HEK293 (cell line): ENCODE measurements around the gene FSCN2.

Source experiments
- CTCF ChIP-seq: fragments of 450-650 bp; formaldehyde crosslinking; IDR thresholded peaks from 2 replicates; pipeline ENCODE4 v1.5.1; 2016; ENCODE audit warnings: missing biosample characterization, missing genetic modification characterization
- GLI2 ChIP-seq: fragments of 450-650 bp; formaldehyde crosslinking; IDR thresholded peaks from 2 replicates; pipeline ENCODE4; 2017; ENCODE audit warnings: missing biosample characterization, missing genetic modification characterization, low read depth, borderline replicate concordance
- IKZF3 ChIP-seq: fragments of 450-650 bp; IDR thresholded peaks from 2 replicates; pipeline ENCODE4 v1.5.0; 2018; ENCODE audit warnings: missing biosample characterization, mild to moderate bottlenecking, missing genetic modification characterization, moderate library complexity
- KLF8 ChIP-seq: fragments of 450-650 bp; formaldehyde crosslinking; IDR thresholded peaks from 2 replicates; pipeline ENCODE4 v1.5.1; 2016; ENCODE audit warnings: missing biosample characterization, missing genetic modification characterization
- OSR2 ChIP-seq: fragments of 450-650 bp; formaldehyde crosslinking; IDR thresholded peaks from 2 replicates; pipeline ENCODE4 v1.5.1; 2016; ENCODE audit warnings: missing biosample characterization, missing genetic modification characterization
- PATZ1 ChIP-seq: fragments of 450-650 bp; formaldehyde crosslinking; IDR thresholded peaks from 2 replicates; pipeline ENCODE4 v1.5.1; 2016; ENCODE audit warnings: missing biosample characterization, missing genetic modification characterization
- SALL2 ChIP-seq: fragments of 450-650 bp; formaldehyde crosslinking; IDR thresholded peaks from 2 replicates; pipeline ENCODE4 v1.5.0; 2017; ENCODE audit warnings: missing biosample characterization, mild to moderate bottlenecking, missing genetic modification characterization, borderline replicate concordance
- SCRT1 ChIP-seq: fragments of 450-650 bp; formaldehyde crosslinking; IDR thresholded peaks from 2 replicates; pipeline ENCODE4 v1.5.1; 2016; ENCODE audit warnings: missing biosample characterization, missing genetic modification characterization, borderline replicate concordance
- SP7 ChIP-seq: fragments of 450-650 bp; formaldehyde crosslinking; IDR thresholded peaks from 2 replicates; pipeline ENCODE4 v1.5.1; 2016; ENCODE audit warnings: missing biosample characterization, missing genetic modification characterization
- YY2 ChIP-seq: fragments of 450-650 bp; formaldehyde crosslinking; IDR thresholded peaks from 2 replicates; pipeline ENCODE4 v1.5.1; 2016; ENCODE audit warnings: missing biosample characterization, missing genetic modification characterization
- ZBTB10 ChIP-seq: fragments of 450-650 bp; formaldehyde crosslinking; IDR thresholded peaks from 2 replicates; pipeline ENCODE4 v1.5.1; 2016; ENCODE audit warnings: missing biosample characterization, missing genetic modification characterization
- ZBTB17 ChIP-seq: fragments of 450-650 bp; formaldehyde crosslinking; IDR thresholded peaks from 2 replicates; pipeline ENCODE4 v1.5.1; 2016; ENCODE audit warnings: missing biosample characterization, missing genetic modification characterization
- ZBTB20 ChIP-seq: fragments of 450-650 bp; formaldehyde crosslinking; IDR thresholded peaks from 2 replicates; pipeline ENCODE4 v1.5.1; 2016; ENCODE audit warnings: missing biosample characterization, missing genetic modification characterization
- ZBTB8A ChIP-seq: fragments of 450-650 bp; formaldehyde crosslinking; IDR thresholded peaks from 2 replicates; pipeline ENCODE4 v1.5.1; 2016; ENCODE audit warnings: missing biosample characterization, missing genetic modification characterization
- ZEB2 ChIP-seq: fragments of 450-650 bp; formaldehyde crosslinking; IDR thresholded peaks from 2 replicates; pipeline ENCODE4 v1.5.1; 2016; ENCODE audit warnings: missing biosample characterization, missing genetic modification characterization
- ZNF184 ChIP-seq: fragments of 450-650 bp; IDR thresholded peaks from 2 replicates; pipeline ENCODE4 v1.5.1; 2018; ENCODE audit warnings: missing biosample characterization, mild to moderate bottlenecking, missing genetic modification characterization
- ZNF280D ChIP-seq: fragments of 450-650 bp; formaldehyde crosslinking; IDR thresholded peaks from 2 replicates; pipeline ENCODE4 v1.5.1; 2016; ENCODE audit warnings: missing biosample characterization, missing genetic modification characterization
- ZNF302 ChIP-seq: fragments of 450-650 bp; formaldehyde crosslinking; IDR thresholded peaks from 2 replicates; pipeline ENCODE4 v1.5.1; 2016; ENCODE audit warnings: missing biosample characterization, missing genetic modification characterization, low read depth
- ZNF335 ChIP-seq: fragments of 450-650 bp; formaldehyde crosslinking; conservative IDR thresholded peaks from 2 replicates; pipeline ENCODE4 v1.5.1; 2016; ENCODE audit warnings: missing biosample characterization, missing genetic modification characterization
- ZNF391 ChIP-seq: fragments of 450-650 bp; formaldehyde crosslinking; IDR thresholded peaks from 2 replicates; pipeline ENCODE4 v1.5.1; 2016; ENCODE audit warnings: low read depth, missing biosample characterization, missing genetic modification characterization, borderline replicate concordance
- ZNF416 ChIP-seq: fragments of 450-650 bp; formaldehyde crosslinking; IDR thresholded peaks from 2 replicates; pipeline ENCODE4 v1.5.1; 2016; ENCODE audit warnings: missing biosample characterization, missing genetic modification characterization
- ZNF449 ChIP-seq: fragments of 450-650 bp; formaldehyde crosslinking; IDR thresholded peaks from 2 replicates; pipeline ENCODE4 v1.5.1; 2017; ENCODE audit warnings: missing biosample characterization, mild to moderate bottlenecking, missing genetic modification characterization, moderate library complexity
- ZNF549 ChIP-seq: fragments of 450-650 bp; IDR thresholded peaks from 2 replicates; pipeline ENCODE4 v1.5.1; 2018; ENCODE audit warnings: missing biosample characterization, missing genetic modification characterization, mild to moderate bottlenecking, inconsistent platforms, moderate library complexity
- ZNF560 ChIP-seq: fragments of 450-650 bp; formaldehyde crosslinking; IDR thresholded peaks from 2 replicates; pipeline ENCODE4 v1.5.1; 2017; ENCODE audit warnings: missing biosample characterization, missing genetic modification characterization, borderline replicate concordance
- ZNF561 ChIP-seq: fragments of 450-650 bp; IDR thresholded peaks from 2 replicates; pipeline ENCODE4 v1.5.1; 2018; ENCODE audit warnings: missing biosample characterization, missing genetic modification characterization, borderline replicate concordance
- ZNF571 ChIP-seq: fragments of 450-650 bp; formaldehyde crosslinking; IDR thresholded peaks from 2 replicates; pipeline ENCODE4 v1.5.0; 2017; ENCODE audit warnings: missing biosample characterization, missing genetic modification characterization
- ZNF629 ChIP-seq: fragments of 450-650 bp; formaldehyde crosslinking; IDR thresholded peaks from 2 replicates; pipeline ENCODE4 v1.5.1; 2017; ENCODE audit warnings: missing biosample characterization, missing genetic modification characterization
- ZSCAN16 ChIP-seq: fragments of 450-650 bp; formaldehyde crosslinking; IDR thresholded peaks from 2 replicates; pipeline ENCODE4 v1.5.1; 2016; ENCODE audit warnings: missing biosample characterization, missing genetic modification characterization
- ZSCAN4 ChIP-seq: fragments of 450-650 bp; formaldehyde crosslinking; IDR thresholded peaks from 2 replicates; pipeline ENCODE4 v1.5.1; 2017; ENCODE audit warnings: missing biosample characterization, missing genetic modification characterization

Gene FSCN2

GRCh38 chr17:81488276-81488860 is 39.8 kb upstream of the FSCN2 start (continued):
- TF ChIP-seq ZBTB10 (tag by site-specific recombination) (no peak), PATZ1 (tag by site-specific recombination) (no peak), ZNF561 (0 out of 2 replicates have a peak, but pooled peaks have one; percentile 3), YY2 (no peak), SALL2 (tag by site-specific recombination) (no peak), SCRT1 (tag by site-specific recombination) (no peak), OSR2 (tag by site-specific recombination) (no peak), ZNF449 (tag by site-specific recombination) (no peak), GLI2 (tag by site-specific recombination) (no peak), KLF8 (tag by site-specific recombination) (no peak), ZBTB8A (tag by site-specific recombination) (peak; percentile 85), ZEB2 (tag by site-specific recombination) (no peak), ZNF629 (no peak), ZNF302 (no peak), ZNF391 (tag by site-specific recombination) (no peak), ZNF184 (tag by site-specific recombination) (no peak), ZBTB20 (tag by site-specific recombination) (no peak), ZNF549 (tag by site-specific recombination) (no peak), ZNF416 (tag by site-specific recombination) (no peak), IKZF3 (tag by site-specific recombination) (no peak), ZNF560 (tag by site-specific recombination) (no peak), ZBTB17 (tag by site-specific recombination) (no peak), ZNF571 (tag by site-specific recombination) (no peak), CTCF (tag by site-specific recombination) (peak; percentile 8; the same call in 1 of the 2 replicates), ZNF335 (tag by site-specific recombination) (peak; percentile 81), ZNF280D (tag by site-specific recombination) (no peak), ZSCAN16 (no peak), ZSCAN4 (tag by site-specific recombination) (no peak), SP7 (no peak)
